Endodermal cell (in vitro differentiated cells): ENCODE data around the gene SLC38A3. TPM values are rescaled to one million over a fixed set of nuclear protein-coding genes. Genes with fewer than 3 reads are reported as not detected.

ENCODE experiments used
- DNase-seq: peaks from one replicate; pipeline ENCODE4 v3.0.0-alpha.2; 2017
- H3K27ac ChIP-seq: 2 replicates; pipeline ENCODE4 v1.5.1; 2013; ENCODE audit warnings: mild to moderate bottlenecking, low read depth, low read length, moderate library complexity
- H3K27me3 ChIP-seq: 2 replicates; pipeline ENCODE4 v1.6.1; 2013; ENCODE audit warnings: mild to moderate bottlenecking, low read length, moderate library complexity; ENCODE audit not compliant: insufficient read depth, control insufficient read depth, poor library complexity, severe bottlenecking
- H3K36me3 ChIP-seq: 2 replicates; pipeline ENCODE4 v1.7.0; 2013; ENCODE audit warnings: mild to moderate bottlenecking, low read length, moderate library complexity; ENCODE audit not compliant: control insufficient read depth, insufficient read depth
- H3K4me1 ChIP-seq: one replicate; pipeline ENCODE4 v1.7.0; 2013; ENCODE audit warnings: low read length; ENCODE audit not compliant: control insufficient read depth, insufficient read depth
- H3K4me3 ChIP-seq: 2 replicates; pipeline ENCODE4 v1.5.1; 2013; ENCODE audit warnings: mild to moderate bottlenecking, low read length, moderate library complexity
- H3K9ac ChIP-seq: 2 replicates; pipeline ENCODE4 v1.6.1; 2013; ENCODE audit warnings: mild to moderate bottlenecking, low read length, moderate library complexity; ENCODE audit not compliant: poor library complexity, severe bottlenecking; ENCODE audit errors: extremely low read depth
- H3K9me3 ChIP-seq: 2 replicates; pipeline ENCODE4 v1.6.1; 2013; ENCODE audit warnings: mild to moderate bottlenecking, low read length, moderate library complexity; ENCODE audit not compliant: control insufficient read depth
- H3K27ac Mint-ChIP-seq: 2 replicates; pipeline ENCODE4 v1.8.0; 2020; ENCODE audit warnings: mixed read lengths
- H3K27me3 Mint-ChIP-seq: 2 replicates; pipeline ENCODE4 v1.8.0; 2021; ENCODE audit warnings: mild to moderate bottlenecking, mixed read lengths; ENCODE audit not compliant: insufficient read depth
- H3K36me3 Mint-ChIP-seq: 2 replicates; pipeline ENCODE4 v1.8.0; 2020; ENCODE audit warnings: low read depth, mixed read lengths
- H3K4me1 Mint-ChIP-seq: 2 replicates; pipeline ENCODE4 v1.8.0; 2020; ENCODE audit warnings: mixed read lengths
- H3K4me3 Mint-ChIP-seq: 2 replicates; pipeline ENCODE4 v1.8.0; 2020; ENCODE audit warnings: mild to moderate bottlenecking, moderate library complexity, mixed read lengths
- H3K9me3 Mint-ChIP-seq: 2 replicates; pipeline ENCODE4 v1.8.0; 2020; ENCODE audit warnings: mild to moderate bottlenecking, mixed read lengths
- WGBS, 2 experiments: methylation state at CpG; one replicate each; pipeline versions ENCODE4 v1.1.5 to v1.1.7; 2013; ENCODE audit warnings: missing lambda C conversion rate in 2 of 2, mixed read lengths in 1 of 2; ENCODE audit not compliant: insufficient coverage in 1 of 2, insufficient read length in 1 of 2; 5-methylcytosine and 5-hydroxymethylcytosine counted together
- total RNA-seq, 2 donors: library from RNA; stranded (reverse); fragmentation: NEBNext Ultra II Directional in 1 of 2; extraction: Animal tissue kit (Norgen Biotek cat#: 25700) in 1 of 2; gene quantifications; 2 replicates in 1 of 2; 3 replicates in 1 of 2; pipeline ENCODE4 v1.2.1, GENCODE V29; 2021
- TF ChIP-seq, protein P1 (sequence below): fragments of 200-600 bp; sonication (generic); conservative IDR thresholded peaks from 2 replicates; pipeline ENCODE4 v1.5.0; 2021; ENCODE audit warnings: antibody characterized with exemption, mild to moderate bottlenecking

Gene SLC38A3
- total RNA-seq, 2 donors from 2014 or later = 1.5 to 1.9 TPM

- Histone ChIP-seq H3K9me3 (no peaks in the 10 kb centered on the region), H3K4me1 (peaks cover 22% of the 10 kb centered on the region), H3K27ac (peak overlapping the region; percentile 51), H3K36me3 (no peaks in the 10 kb centered on the region), H3K9ac (no peak overlapping the region), H3K4me3 (no peak overlapping the region), H3K27me3 (no peaks in the 10 kb centered on the region)
- no peaks in the 10 kb centered on the region for H3K27me3 Mint-ChIP-seq
- peak overlapping the region; percentile 80 for H3K27ac Mint-ChIP-seq
- H3K4me3 Mint-ChIP-seq = no peak overlapping the region
- TF ChIP-seq, protein P1, sequence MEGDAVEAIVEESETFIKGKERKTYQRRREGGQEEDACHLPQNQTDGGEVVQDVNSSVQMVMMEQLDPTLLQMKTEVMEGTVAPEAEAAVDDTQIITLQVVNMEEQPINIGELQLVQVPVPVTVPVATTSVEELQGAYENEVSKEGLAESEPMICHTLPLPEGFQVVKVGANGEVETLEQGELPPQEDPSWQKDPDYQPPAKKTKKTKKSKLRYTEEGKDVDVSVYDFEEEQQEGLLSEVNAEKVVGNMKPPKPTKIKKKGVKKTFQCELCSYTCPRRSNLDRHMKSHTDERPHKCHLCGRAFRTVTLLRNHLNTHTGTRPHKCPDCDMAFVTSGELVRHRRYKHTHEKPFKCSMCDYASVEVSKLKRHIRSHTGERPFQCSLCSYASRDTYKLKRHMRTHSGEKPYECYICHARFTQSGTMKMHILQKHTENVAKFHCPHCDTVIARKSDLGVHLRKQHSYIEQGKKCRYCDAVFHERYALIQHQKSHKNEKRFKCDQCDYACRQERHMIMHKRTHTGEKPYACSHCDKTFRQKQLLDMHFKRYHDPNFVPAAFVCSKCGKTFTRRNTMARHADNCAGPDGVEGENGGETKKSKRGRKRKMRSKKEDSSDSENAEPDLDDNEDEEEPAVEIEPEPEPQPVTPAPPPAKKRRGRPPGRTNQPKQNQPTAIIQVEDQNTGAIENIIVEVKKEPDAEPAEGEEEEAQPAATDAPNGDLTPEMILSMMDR = no peak
- H3K4me1 Mint-ChIP-seq = peaks cover 48% of the 10 kb centered on the region
- peak; percentile 63 for DNase-seq
- peaks cover under 1% of the 10 kb centered on the region for H3K36me3 Mint-ChIP-seq
- H3K9me3 Mint-ChIP-seq = no peaks in the 10 kb centered on the region
- WGBS, 2 experiments = 81 to 91% methylated on average over 5 to 7 of the region's 7 CpGs
Measured at GRCh38 chr3:50167841-50168209, 37.2 kb upstream of the SLC38A3 start.

DNA sequence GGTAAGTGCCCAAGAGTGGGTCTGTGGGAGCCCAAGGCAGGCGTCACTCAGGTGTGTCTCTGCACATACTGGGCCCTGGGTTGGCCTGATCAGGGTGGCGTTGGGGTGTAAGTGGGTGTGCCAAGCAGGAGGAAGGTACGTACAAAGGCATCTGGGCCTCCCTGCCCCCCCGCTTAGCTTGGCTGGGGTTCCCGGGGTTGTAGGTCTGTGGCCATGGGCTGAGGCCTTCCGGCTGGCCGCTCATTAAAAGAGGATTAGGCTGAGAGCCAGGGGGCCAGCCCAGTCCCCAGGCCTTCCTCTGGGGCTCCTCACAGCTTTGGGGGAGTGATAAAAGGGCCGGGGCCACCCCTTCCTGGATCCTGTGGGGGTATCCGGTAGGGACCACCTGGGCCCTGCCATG is 36.7 kb upstream of the SLC38A3 start:
- no peak for DNase-seq
- peak overlapping the region; percentile 80 for H3K27ac Mint-ChIP-seq
- H3K36me3 Mint-ChIP-seq = peaks cover under 1% of the 10 kb centered on the region
- Histone ChIP-seq H3K4me3 (no peak overlapping the region), H3K36me3 (no peaks in the 10 kb centered on the region), H3K9ac (no peak overlapping the region), H3K27ac (peak overlapping the region; percentile 44), H3K27me3 (no peaks in the 10 kb centered on the region), H3K9me3 (no peaks in the 10 kb centered on the region), H3K4me1 (peaks cover 22% of the 10 kb centered on the region)
- H3K4me1 Mint-ChIP-seq = peaks cover 47% of the 10 kb centered on the region
- no peak overlapping the region for H3K4me3 Mint-ChIP-seq
- no peaks in the 10 kb centered on the region for H3K9me3 Mint-ChIP-seq
- 84 to 91% methylated on average over 3 to 9 of the region's 9 CpGs for WGBS, 2 experiments
- no peaks in the 10 kb centered on the region for H3K27me3 Mint-ChIP-seq
- TF ChIP-seq, protein P1 = no peak

- 89 to 92% methylated on average over 3 to 6 of the region's 6 CpGs for WGBS, 2 experiments
- Mint-ChIP-seq H3K36me3 (peaks cover 5% of the 10 kb centered on the region), H3K27me3 (no peaks in the 10 kb centered on the region), H3K4me3 (no peak overlapping the region), H3K9me3 (no peaks in the 10 kb centered on the region), H3K27ac (no peak overlapping the region), H3K4me1 (peaks cover 47% of the 10 kb centered on the region)
- Histone ChIP-seq H3K9ac (no peak overlapping the region), H3K36me3 (no peaks in the 10 kb centered on the region), H3K4me3 (no peak overlapping the region), H3K27ac (peak overlapping the region; percentile 44), H3K9me3 (no peaks in the 10 kb centered on the region), H3K4me1 (peaks cover 22% of the 10 kb centered on the region), H3K27me3 (no peaks in the 10 kb centered on the region)
- DNase-seq = no peak
- TF ChIP-seq, protein P1 = no peak
Measured at GRCh38 chr3:50168791-50169190, 36.3 kb upstream of the SLC38A3 start.
